Left lung (tissue), 14 donors: ENCODE data around the gene ELF4. TPM values are rescaled to one million over a fixed set of nuclear protein-coding genes. Genes with fewer than 3 reads are reported as not detected.

Experiments used
- ATAC-seq: fragments of 200-7000 bp; cut with Tn5 transposase; one replicate; pipeline ENCODE4 v1.9.1; 2020; ENCODE audit warnings: moderate library complexity
- DNase-seq, 4 donors: peaks; one replicate each; pipeline ENCODE4 v3.0.0-alpha.2; 2013 to 2020
- H3K27ac ChIP-seq, 2 donors: fragments of 200-600 bp; sonication (generic) in 1 of 2; one replicate each; pipeline versions ENCODE4 v1.5.0 to v1.8.0; 2020 to 2021
- H3K27me3 ChIP-seq, 2 donors: fragments of 200-600 bp; sonication (generic) in 1 of 2; one replicate each; pipeline versions ENCODE4 v1.5.0 to v1.8.0; 2020 to 2021
- H3K36me3 ChIP-seq, 2 donors: fragments of 200-600 bp; sonication (generic) in 1 of 2; one replicate each; pipeline versions ENCODE4 v1.5.0 to v1.8.0; 2020 to 2021
- H3K4me1 ChIP-seq, 2 donors: fragments of 200-600 bp; one replicate each; pipeline ENCODE4 v1.8.0; 2021
- H3K4me3 ChIP-seq, 2 donors: fragments of 200-600 bp; sonication (generic) in 1 of 2; one replicate each; pipeline versions ENCODE4 v1.5.0 to v1.8.0; 2020 to 2021; ENCODE audit warnings: mild to moderate bottlenecking in 1 of 2
- H3K9me3 ChIP-seq, 2 donors: fragments of 200-600 bp; sonication (generic) in 1 of 2; one replicate each; pipeline versions ENCODE4 v1.5.0 to v1.8.0; 2020 to 2021
- intact Hi-C, 2 donors: fragments of 100-400 bp; cut with DNase I; formaldehyde crosslinking; loops; one replicate each; pipeline versions ENCODE4 v1.11.2 to v1.14.2; 2022
- long read RNA-seq, 12 donors: library from polyadenylated mRNA in 2 of 12; unstranded in 2 of 12; transcript quantifications; one replicate each; pipeline ENCODE4 v2.0.0 and lab custom pipeline, GENCODE V29; 2019 to 2026
- polyA plus RNA-seq, 6 donors: library from polyadenylated mRNA; unstranded; fragments of 120-200 nt; gene quantifications; one replicate each; pipeline ENCODE4 v1.2.1, GENCODE V29; 2013; ENCODE audit not compliant: insufficient read length in 6 of 6
- total RNA-seq, 2 donors: library from RNA; stranded (reverse); fragmentation: NEBNext Ultra II Directional; extraction: Animal tissue kit (Norgen Biotek cat#: 25700); gene quantifications; one replicate each; pipeline ENCODE4 v1.2.1, GENCODE V29; 2021
- TF ChIP-seq, protein P1 (sequence below), 2 donors: fragments of 200-600 bp; sonication (generic) in 1 of 2; IDR thresholded peaks; one replicate each; pipeline versions ENCODE4 v1.5.0 to v1.8.0; 2021; ENCODE audit warnings: antibody characterized with exemption in 2 of 2
- donor health status: DM: no; HTN: yes; CAD: no.
- donor health status: DM: no; HTN: no; CAD: no.

The ELF4 gene
- 10 to 100 TPM; 20.2 to 23.9 TPM for total RNA-seq
- 10 to 100 TPM; 10.1 to 13.2 (median 12.3) TPM for polyA plus RNA-seq
- long read RNA-seq, donor 1, full-length matches to known transcripts = 1 of 1 reads
- long read RNA-seq, donor 1, partial matches to known transcripts = 0 of 1 reads
- long read RNA-seq, donor 1, other reads (novel, unspliced or antisense) = 0 of 1 reads
- long read RNA-seq, donor 2, full-length matches to known transcripts = 2 of 2 reads
- long read RNA-seq, donor 2, partial matches to known transcripts = 0 of 2 reads
- long read RNA-seq, donor 2, other reads (novel, unspliced or antisense) = 0 of 2 reads
- long read RNA-seq, donor 3, full-length matches to known transcripts = 2 of 2 reads
- long read RNA-seq, donor 3, partial matches to known transcripts = 0 of 2 reads
- long read RNA-seq, donor 3, other reads (novel, unspliced or antisense) = 0 of 2 reads
- long read RNA-seq, donor 4, partial matches to known transcripts = 1 of 1 reads
- long read RNA-seq, donor 4, other reads (novel, unspliced or antisense) = 0 of 1 reads
- long read RNA-seq, donor 5, full-length matches to known transcripts = 3 of 3 reads
- long read RNA-seq, donor 5, partial matches to known transcripts = 0 of 3 reads
- long read RNA-seq, donor 5, other reads (novel, unspliced or antisense) = 0 of 3 reads
- long read RNA-seq, donor 6 = 0 reads
- long read RNA-seq, donor 7 = 0 reads
- long read RNA-seq, donor 8, full-length matches to known transcripts = 3 of 3 reads
- long read RNA-seq, donor 8, partial matches to known transcripts = 0 of 3 reads
- long read RNA-seq, donor 8, other reads (novel, unspliced or antisense) = 0 of 3 reads
- long read RNA-seq, donor 9 = 0 reads
- long read RNA-seq, donor 10, partial matches to known transcripts = 0 of 1 reads
- long read RNA-seq, donor 10, other reads (novel, unspliced or antisense) = 1 of 1 reads
- long read RNA-seq, donor 11 = 0 reads
- long read RNA-seq, donor 12, full-length matches to known transcripts = 3 of 3 reads
- long read RNA-seq, donor 12, partial matches to known transcripts = 0 of 3 reads
- long read RNA-seq, donor 12, other reads (novel, unspliced or antisense) = 0 of 3 reads

DNA sequence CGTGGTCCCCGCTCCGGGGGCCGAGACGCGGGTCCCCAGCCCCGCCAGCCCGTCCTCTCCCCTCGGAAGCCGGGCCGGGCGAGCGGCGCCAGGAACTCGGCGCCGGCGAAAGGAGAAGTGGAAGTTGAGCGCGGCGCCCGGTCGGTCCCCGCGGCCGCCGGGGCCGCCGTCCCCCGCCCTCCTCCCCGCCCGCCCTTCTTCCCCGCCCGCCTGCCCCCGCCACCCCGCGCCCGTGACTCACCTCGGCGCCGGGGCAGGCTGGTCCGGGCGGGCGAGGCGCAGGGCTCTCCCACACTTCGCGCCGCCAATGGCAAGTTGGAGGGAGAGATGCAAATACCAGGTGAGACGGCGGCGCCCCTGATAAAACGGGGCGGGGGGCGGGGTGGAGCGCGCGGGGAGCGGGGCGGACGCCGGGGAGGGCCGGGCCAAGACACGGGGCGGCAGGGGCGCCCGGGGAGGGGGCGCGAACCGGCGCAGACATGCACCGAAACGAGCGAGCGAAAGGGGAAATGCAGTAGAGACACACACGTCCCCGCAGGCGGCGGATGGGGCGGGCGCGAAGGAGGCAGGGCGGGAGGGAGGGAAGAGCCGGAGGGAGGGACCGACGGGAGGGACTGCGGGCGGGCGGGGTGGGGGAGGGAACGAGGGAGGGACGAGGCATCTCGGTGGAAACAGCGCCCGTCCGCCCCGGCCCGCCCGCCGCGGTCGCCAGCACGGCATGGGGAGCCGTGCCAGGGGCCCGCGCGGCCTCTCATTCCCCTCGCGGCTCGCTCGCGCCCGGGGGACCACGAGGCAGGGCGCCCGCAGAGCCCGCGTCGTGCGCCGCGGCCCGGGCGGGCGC, at the start of gene ELF4:
Gene ELF4 (minus strand): TSS at position 119 of the 841 bp plus-strand sequence. CDS start 29,167 bp downstream, outside the sequence.
- Histone ChIP-seq H3K4me3 (peak within 1 kb of the TSS; percentile 46 to 68), H3K4me1 (peaks cover 0 to 33% of the 10 kb centered on the region in 2 donors), H3K36me3 (no peaks in the 10 kb centered on the region), H3K27ac (peak within 1 kb of the TSS; percentile 86 to 94), H3K9me3 (no peaks in the 10 kb centered on the region), H3K27me3 (no peaks in the 10 kb centered on the region)
- ATAC-seq (peak; percentile 63), DNase-seq (peak in 3 of 4 donors; percentile 44 to 85 (median 59))
- intact Hi-C loops = no loop called here
- TF ChIP-seq, protein P1, sequence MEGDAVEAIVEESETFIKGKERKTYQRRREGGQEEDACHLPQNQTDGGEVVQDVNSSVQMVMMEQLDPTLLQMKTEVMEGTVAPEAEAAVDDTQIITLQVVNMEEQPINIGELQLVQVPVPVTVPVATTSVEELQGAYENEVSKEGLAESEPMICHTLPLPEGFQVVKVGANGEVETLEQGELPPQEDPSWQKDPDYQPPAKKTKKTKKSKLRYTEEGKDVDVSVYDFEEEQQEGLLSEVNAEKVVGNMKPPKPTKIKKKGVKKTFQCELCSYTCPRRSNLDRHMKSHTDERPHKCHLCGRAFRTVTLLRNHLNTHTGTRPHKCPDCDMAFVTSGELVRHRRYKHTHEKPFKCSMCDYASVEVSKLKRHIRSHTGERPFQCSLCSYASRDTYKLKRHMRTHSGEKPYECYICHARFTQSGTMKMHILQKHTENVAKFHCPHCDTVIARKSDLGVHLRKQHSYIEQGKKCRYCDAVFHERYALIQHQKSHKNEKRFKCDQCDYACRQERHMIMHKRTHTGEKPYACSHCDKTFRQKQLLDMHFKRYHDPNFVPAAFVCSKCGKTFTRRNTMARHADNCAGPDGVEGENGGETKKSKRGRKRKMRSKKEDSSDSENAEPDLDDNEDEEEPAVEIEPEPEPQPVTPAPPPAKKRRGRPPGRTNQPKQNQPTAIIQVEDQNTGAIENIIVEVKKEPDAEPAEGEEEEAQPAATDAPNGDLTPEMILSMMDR (IDR thresholded peaks at IDR 0.05) = no peak

GRCh38 chrX:130159776-130160175, 49.5 kb upstream of the ELF4 start:
- ATAC-seq = no peak
- TF ChIP-seq, protein P1 (IDR thresholded peaks at IDR 0.05) = no peak
- Histone ChIP-seq H3K27me3 (no peaks in the 10 kb centered on the region), H3K4me3 (no peak overlapping the region), H3K27ac (no peak overlapping the region), H3K4me1 (peaks cover 0 to 7% of the 10 kb centered on the region in 2 donors), H3K9me3 (no peaks in the 10 kb centered on the region), H3K36me3 (no peaks in the 10 kb centered on the region)
- DNase-seq = no peak
- intact Hi-C loops = no loop called here

DNA sequence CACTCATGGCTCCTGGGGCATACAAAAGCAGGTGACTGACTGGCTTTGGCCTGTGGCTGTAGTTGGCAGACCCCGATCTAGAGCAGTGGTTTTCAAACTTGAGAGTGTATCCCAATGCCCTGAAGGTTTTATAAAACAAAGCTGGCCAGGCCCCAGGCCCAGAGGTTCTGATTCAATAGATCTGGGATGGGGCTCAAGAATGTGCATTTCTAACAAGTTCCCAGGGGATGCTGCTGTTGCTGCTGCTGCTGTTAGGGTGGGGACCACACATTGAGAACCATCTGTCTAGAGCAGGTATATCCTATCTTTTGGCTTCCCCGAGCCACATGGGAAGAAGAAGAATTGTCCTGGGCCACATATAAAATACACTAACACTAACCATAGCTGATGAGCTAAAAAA, 48.0 kb upstream of the ELF4 start:
- TF ChIP-seq, protein P1 (IDR thresholded peaks at IDR 0.05) = no peak
- Histone ChIP-seq H3K36me3 (no peaks in the 10 kb centered on the region), H3K27me3 (no peaks in the 10 kb centered on the region), H3K27ac (no peak overlapping the region), H3K9me3 (no peaks in the 10 kb centered on the region), H3K4me3 (no peak overlapping the region), H3K4me1 (no peaks in the 10 kb centered on the region)
- ATAC-seq = no peak
- intact Hi-C loops = no loop called here
- no peak for DNase-seq

- Histone ChIP-seq H3K4me1 (no peaks in the 10 kb centered on the region), H3K4me3 (no peak overlapping the region), H3K9me3 (no peaks in the 10 kb centered on the region), H3K27me3 (no peaks in the 10 kb centered on the region), H3K27ac (no peak overlapping the region), H3K36me3 (no peaks in the 10 kb centered on the region)
- TF ChIP-seq, protein P1 (IDR thresholded peaks at IDR 0.05) = no peak
- intact Hi-C loops = no loop called here
- DNase-seq = no peak
- ATAC-seq = no peak
These were observed 45.3 kb upstream of the ELF4 start for GRCh38 chrX:130155564-130155963.
